ENCODE results near the gene CACNA1B.

DNA sequence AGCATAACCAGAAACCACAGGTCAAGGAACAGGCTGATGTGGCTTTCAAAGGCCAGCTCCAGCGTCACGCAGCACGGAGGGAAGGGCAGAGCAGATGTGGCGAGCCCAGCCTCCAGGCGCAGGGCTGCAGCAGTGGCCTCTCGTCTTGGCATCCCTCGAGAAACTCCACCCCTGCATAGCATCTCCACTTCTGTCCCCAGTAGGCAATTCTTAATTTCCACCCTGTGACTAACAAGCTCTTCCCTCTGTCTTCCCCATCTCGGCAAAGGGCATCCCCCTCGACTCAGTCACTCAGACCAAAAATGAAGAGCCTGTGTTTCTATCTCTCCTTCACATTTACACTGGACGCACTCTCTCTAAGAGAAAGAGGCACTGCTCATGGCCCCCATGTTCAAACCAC, 1.7 kb upstream of the CACNA1B start:
- TF ChIP-seq CTCF (IDR thresholded peaks at IDR 0.05) (no peak), POLR2A (IDR thresholded peaks at IDR 0.05; ENCODE audit: low read depth) (no peak), EP300 (IDR thresholded peaks at IDR 0.05) (no peak), POLR2AphosphoS5 (IDR thresholded peaks at IDR 0.05) (no peak)

Data from esophagus muscularis mucosa (tissue), 4 donors.